OCI-LY3 (cell line): ENCODE data around the gene WARS2.

Experiments used
- H2AFZ ChIP-seq: fragments of 200-600, 300-600 bp; shearing (Covaris generic); 2 replicates; pipeline ENCODE4 v1.6.0; 2014; ENCODE audit warnings: antibody characterized with exemption, low read depth, low read length
- H3K27ac ChIP-seq: fragments of 200-600, 300-600 bp; sonication (generic); 2 replicates; pipeline ENCODE4 v1.5.1; 2014; ENCODE audit warnings: mild to moderate bottlenecking, low read length, moderate library complexity, mixed read lengths
- H3K27me3 ChIP-seq: fragments of 200-600, 300-600 bp; sonication (generic); 2 replicates; pipeline ENCODE4 v1.6.1; 2014; ENCODE audit warnings: low read depth, low read length, mixed read lengths
- H3K36me3 ChIP-seq: fragments of 200-600, 300-600 bp; sonication (generic); replicated peaks from 2 replicates; pipeline ENCODE3; 2014; ENCODE audit warnings: low read depth, low read length, mixed read lengths
- H3K4me1 ChIP-seq: fragments of 300-600, 200-600 bp; sonication (generic); 2 replicates; pipeline ENCODE4 v1.6.1; 2014; ENCODE audit warnings: low read length, mixed read lengths
- H3K4me2 ChIP-seq: fragments of 200-600, 300-600 bp; sonication (generic); 2 replicates; pipeline ENCODE4 v1.6.1; 2014; ENCODE audit warnings: low read length, mixed read lengths
- H3K4me3 ChIP-seq: fragments of 300-600, 200-600 bp; sonication (generic); 2 replicates; pipeline ENCODE4 v1.5.1; 2014; ENCODE audit warnings: antibody characterized with exemption, mild to moderate bottlenecking, low read length, moderate library complexity
- H3K79me2 ChIP-seq: fragments of 300-600, 200-600 bp; shearing (Covaris generic); 2 replicates; pipeline ENCODE4 v1.6.1; 2014; ENCODE audit warnings: mild to moderate bottlenecking, low read length, mixed read lengths
- H3K9ac ChIP-seq: fragments of 300-600, 200-600 bp; shearing (Covaris generic); 2 replicates; pipeline ENCODE4 v1.6.0; 2014; ENCODE audit warnings: mild to moderate bottlenecking, low read length, moderate library complexity
- H3K9me3 ChIP-seq: fragments of 200-600, 300-600 bp; shearing (Covaris generic); 2 replicates; pipeline ENCODE4 v1.6.1; 2014; ENCODE audit warnings: low read length, mixed read lengths; ENCODE audit not compliant: insufficient read depth
- H4K20me1 ChIP-seq: fragments of 200-600, 300-600 bp; sonication (generic); 2 replicates; pipeline ENCODE4 v1.6.1; 2016; ENCODE audit warnings: low read length, mixed read lengths; ENCODE audit not compliant: insufficient read depth
- CTCF ChIP-seq: fragments of 200-600, 300-600 bp; sonication (generic); IDR thresholded peaks from 2 replicates; pipeline ENCODE4 v1.5.1; 2014; ENCODE audit warnings: antibody characterized with exemption, low read length, low read depth
- EZH2phosphoT487 ChIP-seq: fragments of 200-600 bp; shearing (Covaris generic); IDR thresholded peaks from 2 replicates; pipeline ENCODE4 v1.6.1; 2018; ENCODE audit warnings: antibody characterized with exemption, mixed run types, low read depth

WARS2 gene

GRCh38 chr1:119084798-119085197 is 55.7 kb downstream of the WARS2 start:
- H3K36me3 ChIP-seq = no peaks in the 10 kb centered on the region
- H3K9ac ChIP-seq = no peak overlapping the region
- TF ChIP-seq CTCF = no peak
- no peak for TF ChIP-seq EZH2phosphoT487
- no peaks in the 10 kb centered on the region for H3K9me3 ChIP-seq
- no peak overlapping the region for H2AFZ ChIP-seq
- no peak overlapping the region for H3K27ac ChIP-seq
- H3K79me2 ChIP-seq = no peaks in the 10 kb centered on the region
- H4K20me1 ChIP-seq = no peaks in the 10 kb centered on the region
- H3K4me2 ChIP-seq = no peak overlapping the region
- no peak overlapping the region for H3K4me3 ChIP-seq
- no peaks in the 10 kb centered on the region for H3K4me1 ChIP-seq
- no peaks in the 10 kb centered on the region for H3K27me3 ChIP-seq

DNA sequence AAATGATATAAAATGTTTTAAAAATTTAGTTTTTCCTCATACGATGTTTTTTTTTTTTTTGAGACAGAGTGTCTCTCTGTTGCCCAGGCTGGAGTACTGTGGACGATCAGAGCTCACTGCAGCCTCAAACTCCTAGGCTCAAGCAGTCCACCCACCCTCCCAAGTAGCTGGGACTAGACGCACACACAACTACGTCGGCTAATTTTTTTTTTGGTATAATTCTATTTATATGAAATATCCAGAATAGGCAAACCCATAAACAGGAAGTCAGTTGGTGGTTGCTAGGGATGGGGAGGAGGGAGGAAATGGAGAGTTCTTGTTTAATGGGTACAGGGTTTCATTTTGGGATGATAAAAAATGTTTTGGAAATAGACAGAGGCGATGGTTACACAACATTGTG is 56.5 kb downstream of the WARS2 start:
- Histone ChIP-seq H3K4me1 (no peaks in the 10 kb centered on the region), H4K20me1 (no peaks in the 10 kb centered on the region), H3K9ac (no peak overlapping the region), H2AFZ (no peak overlapping the region), H3K79me2 (no peaks in the 10 kb centered on the region), H3K4me2 (no peak overlapping the region), H3K9me3 (no peaks in the 10 kb centered on the region), H3K27me3 (no peaks in the 10 kb centered on the region), H3K27ac (no peak overlapping the region), H3K36me3 (no peaks in the 10 kb centered on the region), H3K4me3 (no peak overlapping the region)
- TF ChIP-seq EZH2phosphoT487 (no peak), CTCF (no peak)

DNA sequence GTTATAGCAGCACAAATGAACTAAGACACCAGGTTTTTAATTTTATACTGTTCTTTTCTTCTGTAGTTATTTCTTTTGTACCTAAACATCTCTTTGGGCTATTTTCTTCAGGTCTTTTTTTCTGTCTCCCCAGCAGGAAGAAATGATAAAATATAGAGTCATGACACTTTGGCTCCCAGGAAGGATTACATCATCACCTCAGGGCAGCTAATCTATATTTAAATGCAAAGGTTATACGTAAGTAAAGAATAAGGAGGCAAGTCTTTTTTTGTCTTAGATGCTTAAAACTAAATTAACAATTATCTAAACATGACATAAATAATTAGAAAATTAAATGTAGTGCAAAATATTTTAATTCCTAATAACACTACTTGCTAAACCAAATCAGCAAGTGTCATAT is 57.0 kb downstream of the WARS2 start:
- Histone ChIP-seq H3K4me1 (no peaks in the 10 kb centered on the region), H4K20me1 (no peaks in the 10 kb centered on the region), H3K9me3 (no peaks in the 10 kb centered on the region), H3K4me2 (no peak overlapping the region), H3K9ac (no peak overlapping the region), H3K4me3 (no peak overlapping the region), H2AFZ (no peak overlapping the region), H3K27ac (no peak overlapping the region), H3K27me3 (no peaks in the 10 kb centered on the region), H3K79me2 (no peaks in the 10 kb centered on the region), H3K36me3 (no peaks in the 10 kb centered on the region)
- no peak for TF ChIP-seq CTCF
- TF ChIP-seq EZH2phosphoT487 = no peak

GRCh38 chr1:119081700-119082099 is 58.8 kb downstream of the WARS2 start:
- H2AFZ ChIP-seq = no peak overlapping the region
- H3K9ac ChIP-seq = no peak overlapping the region
- H3K27me3 ChIP-seq = no peaks in the 10 kb centered on the region
- H4K20me1 ChIP-seq = no peaks in the 10 kb centered on the region
- H3K79me2 ChIP-seq = no peaks in the 10 kb centered on the region
- H3K4me1 ChIP-seq = no peaks in the 10 kb centered on the region
- no peak overlapping the region for H3K4me3 ChIP-seq
- H3K4me2 ChIP-seq = no peak overlapping the region
- no peaks in the 10 kb centered on the region for H3K9me3 ChIP-seq
- H3K36me3 ChIP-seq = no peaks in the 10 kb centered on the region
- no peak overlapping the region for H3K27ac ChIP-seq
- no peak for TF ChIP-seq EZH2phosphoT487
- no peak for TF ChIP-seq CTCF
